Lower leg skin (tissue), 3 donors: ENCODE results near the gene CAGE1.

Source experiments
- POLR2A ChIP-seq, 2 donors: fragments of 450-650 bp; IDR thresholded peaks; one replicate each; pipeline ENCODE4 v1.6.1; 2016 to 2017; ENCODE audit warnings: antibody characterized with exemption in 2 of 2, mild to moderate bottlenecking in 1 of 2, moderate library complexity in 1 of 2
- TF ChIP-seq, protein P1 (sequence below), 3 donors: fragments of 450-650 bp; IDR thresholded peaks; one replicate each; pipeline ENCODE4 v1.5.1; 2016; ENCODE audit warnings: antibody characterized with exemption in 3 of 3, mild to moderate bottlenecking in 3 of 3, moderate library complexity in 2 of 3

DNA sequence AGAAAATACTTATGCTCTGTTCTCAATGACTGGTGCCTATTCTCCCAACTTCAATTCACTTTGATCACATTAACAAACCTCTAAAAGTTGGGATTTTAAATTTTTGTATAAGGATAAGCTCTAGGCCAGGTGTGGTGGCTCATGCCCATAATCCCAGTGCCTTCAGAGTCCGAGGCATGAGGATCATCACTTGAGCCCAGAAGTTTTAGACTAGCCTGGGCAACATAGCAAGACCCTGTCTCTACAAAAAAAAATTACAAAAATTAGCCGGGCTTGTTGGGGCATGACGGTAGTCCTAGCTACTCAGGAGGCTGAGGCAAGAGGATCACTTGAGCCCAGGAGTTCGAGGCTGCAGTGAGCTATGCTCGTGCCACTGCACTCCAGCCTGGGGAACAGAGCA, 80.5 kb downstream of the CAGE1 start:
- no peak for TF ChIP-seq POLR2A (IDR thresholded peaks at IDR 0.05)
- TF ChIP-seq, protein P1, sequence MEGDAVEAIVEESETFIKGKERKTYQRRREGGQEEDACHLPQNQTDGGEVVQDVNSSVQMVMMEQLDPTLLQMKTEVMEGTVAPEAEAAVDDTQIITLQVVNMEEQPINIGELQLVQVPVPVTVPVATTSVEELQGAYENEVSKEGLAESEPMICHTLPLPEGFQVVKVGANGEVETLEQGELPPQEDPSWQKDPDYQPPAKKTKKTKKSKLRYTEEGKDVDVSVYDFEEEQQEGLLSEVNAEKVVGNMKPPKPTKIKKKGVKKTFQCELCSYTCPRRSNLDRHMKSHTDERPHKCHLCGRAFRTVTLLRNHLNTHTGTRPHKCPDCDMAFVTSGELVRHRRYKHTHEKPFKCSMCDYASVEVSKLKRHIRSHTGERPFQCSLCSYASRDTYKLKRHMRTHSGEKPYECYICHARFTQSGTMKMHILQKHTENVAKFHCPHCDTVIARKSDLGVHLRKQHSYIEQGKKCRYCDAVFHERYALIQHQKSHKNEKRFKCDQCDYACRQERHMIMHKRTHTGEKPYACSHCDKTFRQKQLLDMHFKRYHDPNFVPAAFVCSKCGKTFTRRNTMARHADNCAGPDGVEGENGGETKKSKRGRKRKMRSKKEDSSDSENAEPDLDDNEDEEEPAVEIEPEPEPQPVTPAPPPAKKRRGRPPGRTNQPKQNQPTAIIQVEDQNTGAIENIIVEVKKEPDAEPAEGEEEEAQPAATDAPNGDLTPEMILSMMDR (IDR thresholded peaks at IDR 0.05): no peak
